HG03354 (cell line): ENCODE results near the gene OSBP2.
"Not testable (repeated sequence)": the region's sequence is repeated elsewhere in the genome, so short reads cannot be mapped to it uniquely, and the experiment has no call there.

Experiments used
- ATAC-seq: cut with Tn5 transposase; IDR thresholded peaks from one replicate; pipeline ENCODE4 v1.9.1; 2021; ENCODE audit warnings: mild to moderate bottlenecking; ENCODE audit not compliant: unreplicated experiment, poor library complexity, severe bottlenecking

Gene OSBP2

DNA sequence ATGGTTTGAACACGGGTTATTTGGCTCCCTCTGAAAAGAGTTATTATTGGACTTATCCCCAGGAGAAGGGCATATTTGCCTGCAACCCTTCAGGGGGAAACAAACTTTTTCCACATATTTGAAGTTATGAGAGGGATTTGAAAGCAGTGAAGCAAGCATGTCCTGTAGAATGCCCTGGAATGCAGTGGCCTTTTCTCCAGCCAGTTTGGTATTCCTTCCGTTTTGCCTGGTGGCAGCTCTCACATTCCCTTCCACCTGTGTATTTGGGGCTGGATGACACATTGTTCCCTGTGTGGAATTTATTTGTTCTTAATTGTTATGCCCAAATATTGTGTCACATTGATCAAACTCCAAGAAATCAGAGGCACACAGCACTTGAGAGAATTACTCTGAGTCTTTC lies 59.0 kb downstream of the OSBP2 start:
- no peak for ATAC-seq

DNA sequence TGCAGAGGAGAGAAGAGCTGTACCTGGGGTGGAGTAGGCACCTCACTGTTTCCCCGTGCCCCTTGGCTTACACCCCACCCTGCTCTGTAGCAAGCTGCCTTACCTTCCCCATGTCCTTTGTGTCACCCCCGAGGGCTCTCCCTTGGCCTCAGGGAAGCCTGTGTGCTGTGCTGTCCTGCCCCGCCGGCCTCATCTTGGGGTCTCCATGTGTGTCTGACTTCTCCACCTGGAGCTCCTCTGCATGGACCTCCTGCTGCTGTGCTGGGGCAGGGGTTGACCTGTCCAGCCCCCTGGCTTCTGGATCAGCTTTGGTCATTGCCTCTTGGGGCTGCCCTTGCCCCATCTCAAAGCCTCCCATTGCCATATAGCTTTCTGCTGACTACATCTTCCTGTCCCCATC lies 59.8 kb downstream of the OSBP2 start:
- no peak for ATAC-seq

DNA sequence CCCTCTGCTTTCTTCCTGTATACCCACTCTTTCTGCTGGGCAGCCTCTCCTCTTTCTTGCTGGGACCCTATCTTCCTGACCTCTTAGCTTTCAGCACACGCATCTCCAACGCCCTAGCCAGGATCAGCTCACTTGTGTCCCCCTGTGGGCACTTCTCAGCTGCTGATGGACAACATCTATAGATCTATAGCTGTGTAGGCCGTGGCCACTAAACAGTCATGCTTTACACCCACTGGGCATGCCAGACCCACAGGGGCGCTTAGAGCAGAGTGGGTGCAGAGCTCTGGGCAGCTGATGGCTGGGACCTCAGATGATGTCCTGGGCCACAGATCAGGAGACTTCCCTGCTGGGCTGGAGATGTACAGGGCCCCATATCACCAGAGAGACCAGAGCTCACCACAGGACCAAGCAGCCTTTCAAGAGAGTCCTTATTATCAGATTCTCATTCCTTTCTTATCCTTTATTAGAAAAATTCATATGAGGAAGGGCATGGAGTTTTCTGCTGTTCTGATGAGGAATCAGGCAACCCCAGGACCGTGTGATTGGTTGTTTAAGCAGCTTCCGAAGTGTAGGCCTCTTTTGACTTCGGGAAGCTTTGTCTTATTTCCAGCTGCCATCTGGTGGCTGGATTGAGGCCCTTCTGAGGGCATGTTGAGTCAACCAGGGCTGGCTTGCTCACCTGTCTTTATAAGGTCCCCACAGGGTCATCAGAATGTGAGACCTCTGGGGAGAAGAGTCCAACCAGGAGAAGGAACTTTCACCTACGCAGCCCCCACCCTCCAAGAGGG lies 60.5 kb downstream of the OSBP2 start:
- ATAC-seq = no peak

DNA sequence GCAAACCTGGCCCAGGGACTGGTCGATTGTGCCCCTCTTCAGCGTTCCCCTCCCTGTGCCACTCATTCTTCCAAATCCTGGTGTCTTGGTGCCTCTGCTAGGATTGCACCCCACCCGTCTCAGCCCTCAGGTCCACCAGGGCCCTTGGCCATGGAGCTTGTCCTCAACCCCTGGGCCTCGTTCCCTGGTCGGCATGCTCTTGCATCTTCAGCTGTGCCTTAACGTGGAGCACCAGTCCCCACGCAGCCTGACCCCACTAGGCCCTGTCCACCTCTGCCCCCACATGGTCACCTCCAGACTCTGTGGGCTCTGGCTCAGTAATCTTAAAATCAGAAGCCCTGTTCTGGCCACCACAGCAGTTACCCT lies 61.1 kb downstream of the OSBP2 start:
- no peak for ATAC-seq

DNA sequence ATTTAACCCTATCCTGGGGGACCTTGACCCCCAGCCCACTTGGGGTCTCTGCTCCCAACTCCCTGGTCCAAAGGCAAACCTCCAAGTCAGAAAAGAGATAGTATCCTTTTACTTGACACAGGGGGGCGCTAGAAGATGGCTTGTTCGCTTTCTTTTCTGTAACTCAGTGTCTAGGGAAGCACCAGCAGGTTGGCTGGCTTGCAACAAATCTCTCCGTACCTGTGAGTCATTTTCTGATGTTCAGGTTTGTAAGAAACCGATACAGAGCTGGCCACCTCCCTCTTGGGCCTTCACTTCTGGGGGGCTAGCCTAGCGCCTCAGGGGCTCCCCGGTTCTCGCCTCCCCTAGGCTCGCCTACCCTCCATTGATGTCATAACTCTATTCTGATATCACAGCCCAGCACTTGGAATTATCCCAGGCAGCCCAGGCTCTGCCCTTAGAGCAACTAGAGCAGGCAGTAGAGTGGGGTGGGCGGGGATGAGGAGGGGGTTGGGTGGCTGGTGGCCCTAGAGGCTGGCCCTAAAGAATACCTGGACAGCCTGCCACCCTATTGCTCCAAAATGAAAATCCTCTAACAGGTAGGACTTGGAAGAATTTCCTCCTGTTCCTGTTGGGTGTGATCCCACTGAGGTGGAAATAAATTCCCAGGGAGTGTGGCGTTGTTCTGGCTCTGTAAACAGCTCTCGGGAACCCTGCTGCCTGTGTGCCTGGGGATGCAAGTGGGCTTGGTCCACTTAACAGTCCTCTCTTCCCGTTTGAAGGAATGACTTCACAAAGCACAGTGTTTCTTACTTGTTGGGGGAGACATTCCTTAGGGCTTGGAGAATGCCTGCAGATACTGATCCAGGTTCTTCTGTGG lies 69.4 kb downstream of the OSBP2 start:
- ATAC-seq = no peak

DNA sequence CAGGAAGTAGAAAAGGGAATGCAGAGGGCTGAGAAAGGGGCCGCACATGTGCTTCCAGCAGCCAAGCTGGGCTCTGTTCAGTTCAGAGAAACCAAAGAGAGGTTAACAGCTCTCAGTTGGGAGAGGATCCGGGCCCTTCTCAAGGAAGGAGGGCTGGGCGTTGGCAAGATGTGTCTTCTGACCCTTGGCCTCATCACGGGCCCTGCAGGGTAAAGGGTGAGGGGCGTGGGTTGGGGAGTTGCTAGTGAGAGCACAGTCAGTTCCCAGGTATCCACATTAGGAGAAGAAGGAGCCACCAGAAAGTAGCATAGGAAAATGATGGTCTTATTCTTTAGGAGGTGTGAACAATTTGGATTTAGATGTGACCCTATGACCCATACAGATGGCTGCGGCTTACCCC lies 73.0 kb downstream of the OSBP2 start:
- ATAC-seq = no peak

DNA sequence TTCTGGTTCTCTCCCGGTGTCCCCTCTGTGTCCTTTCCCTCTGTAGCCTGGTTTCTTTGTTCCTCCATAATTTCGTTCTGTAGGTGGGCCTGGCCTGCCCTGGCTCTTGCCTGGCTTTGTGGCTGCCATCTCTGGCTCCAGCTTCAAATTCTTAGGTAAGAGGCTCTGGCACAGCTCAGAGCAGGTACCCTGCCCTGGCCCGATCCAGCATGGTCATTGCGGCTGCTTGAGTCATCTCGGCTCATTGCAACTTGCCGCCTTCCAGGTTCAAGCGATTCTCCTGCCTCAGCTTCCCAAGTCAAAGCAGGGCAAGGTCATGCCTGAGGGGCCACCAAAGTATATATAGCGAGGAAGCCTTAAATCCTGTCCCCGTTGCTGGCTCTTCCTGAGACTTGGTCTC lies 76.0 kb downstream of the OSBP2 start:
- ATAC-seq = no peak

DNA sequence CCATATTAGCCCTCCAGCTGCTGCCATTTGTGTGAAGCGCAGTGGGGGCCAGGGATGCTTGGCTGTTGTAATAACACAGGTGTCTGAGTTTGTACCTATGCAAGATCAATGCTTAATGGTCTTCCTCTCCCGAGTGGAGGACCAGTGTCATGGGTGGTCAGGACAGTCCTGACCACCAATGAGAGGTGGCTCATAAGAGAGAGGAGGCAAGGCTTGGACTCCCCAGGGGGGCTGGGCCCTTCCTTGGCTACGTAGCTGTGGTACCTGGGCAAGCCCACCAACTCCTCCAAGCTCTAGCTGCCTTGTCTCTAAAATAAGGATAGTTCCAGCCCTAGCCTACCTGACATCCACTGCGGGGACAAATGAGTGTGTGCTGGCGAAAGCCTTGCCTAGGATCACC lies 79.2 kb downstream of the OSBP2 start:
- no peak for ATAC-seq

DNA sequence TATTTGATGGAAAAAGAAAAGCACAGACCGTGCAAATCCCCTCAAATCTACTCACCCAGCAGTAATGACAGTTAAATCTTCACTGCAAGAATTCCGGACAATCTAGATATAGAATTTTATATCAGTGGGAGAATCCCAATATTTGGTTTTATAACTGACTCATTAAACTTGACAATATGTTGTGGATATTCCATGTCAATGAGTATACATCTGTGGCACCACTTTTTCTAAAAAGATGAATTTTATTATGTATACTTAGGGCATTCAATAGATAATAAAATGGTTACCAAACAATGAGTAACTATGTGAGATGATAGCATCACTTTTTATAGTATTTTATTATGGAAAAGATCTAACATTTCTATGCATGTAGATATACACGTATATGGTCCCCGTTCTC lies 79.9 kb downstream of the OSBP2 start:
- ATAC-seq = no peak

DNA sequence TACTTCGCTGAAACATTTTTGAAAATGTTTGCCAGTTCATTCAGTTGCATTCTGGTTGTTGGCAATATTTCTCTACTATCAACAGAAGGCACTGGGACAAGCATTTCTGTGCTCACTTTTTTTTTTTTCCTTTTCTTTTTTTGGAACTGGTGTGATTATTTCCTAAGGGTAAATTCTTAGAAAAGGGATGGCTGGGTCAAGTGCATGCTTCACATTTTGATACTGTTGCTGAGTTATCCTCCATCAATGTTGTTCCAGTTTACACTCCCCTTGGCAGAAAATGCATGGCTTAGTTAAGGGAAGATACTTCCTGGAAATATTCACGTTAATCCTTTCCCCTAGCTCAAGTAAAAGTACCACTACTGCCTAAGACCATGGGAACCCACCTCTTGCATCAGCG lies 81.8 kb downstream of the OSBP2 start:
- ATAC-seq = no peak

DNA sequence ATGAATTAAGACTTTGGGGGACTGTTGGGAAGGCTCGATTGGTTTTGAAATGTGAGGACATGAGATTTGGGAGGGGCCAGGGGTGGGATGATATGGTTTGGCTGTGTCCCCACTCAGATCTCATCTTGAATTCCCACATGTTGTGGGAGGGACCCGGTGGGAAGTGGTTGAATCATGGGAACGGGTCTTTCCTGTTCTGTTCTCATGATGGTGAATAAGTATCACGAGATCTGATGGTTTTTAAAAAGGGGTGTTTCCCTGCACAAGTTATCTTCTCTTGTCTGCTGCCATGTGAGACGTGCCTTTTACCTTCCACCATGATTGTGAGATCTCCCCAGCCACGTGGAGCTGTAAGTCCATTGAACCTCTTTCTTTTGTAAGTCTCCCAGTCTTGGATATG lies 82.5 kb downstream of the OSBP2 start:
- ATAC-seq = not testable (repeated sequence)

DNA sequence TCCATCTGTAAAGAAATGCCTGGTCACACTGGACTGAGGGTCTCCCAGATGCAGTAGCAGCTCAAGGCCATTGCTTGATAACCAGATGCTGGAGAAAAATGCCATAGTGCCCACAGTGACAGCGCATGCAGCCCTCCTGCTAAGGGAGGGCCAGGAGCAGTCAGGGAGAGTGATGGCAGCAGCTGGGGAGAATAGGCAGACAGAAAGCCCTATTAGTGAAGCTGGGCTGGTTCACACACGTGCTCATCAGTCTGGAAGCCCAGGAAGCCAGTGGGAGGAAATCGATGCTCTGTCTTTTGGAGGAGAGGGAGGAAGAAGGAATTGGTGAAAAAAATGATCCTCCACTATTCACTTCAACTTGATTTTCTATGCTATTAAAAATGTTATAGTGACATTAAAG lies 82.9 kb downstream of the OSBP2 start:
- no peak for ATAC-seq

DNA sequence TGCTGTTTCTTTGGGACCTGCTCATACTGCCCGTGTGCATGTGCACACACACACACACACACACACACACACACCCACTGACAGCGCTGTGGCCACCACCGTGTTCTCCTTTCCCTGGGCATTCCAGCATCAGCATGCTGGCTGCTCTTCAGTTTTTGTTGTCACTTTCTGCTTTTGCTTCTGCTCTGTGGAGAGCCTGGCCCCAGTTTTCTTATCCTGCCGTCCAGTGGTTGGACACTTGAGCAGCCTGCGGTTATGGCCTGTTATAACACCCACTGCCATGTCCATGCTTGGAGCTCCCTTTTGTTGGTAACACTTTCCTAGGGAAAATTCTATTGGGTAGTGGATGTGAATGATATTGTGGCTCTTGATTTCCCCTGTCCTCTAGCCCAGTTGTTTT lies 83.6 kb downstream of the OSBP2 start:
- ATAC-seq = no peak

DNA sequence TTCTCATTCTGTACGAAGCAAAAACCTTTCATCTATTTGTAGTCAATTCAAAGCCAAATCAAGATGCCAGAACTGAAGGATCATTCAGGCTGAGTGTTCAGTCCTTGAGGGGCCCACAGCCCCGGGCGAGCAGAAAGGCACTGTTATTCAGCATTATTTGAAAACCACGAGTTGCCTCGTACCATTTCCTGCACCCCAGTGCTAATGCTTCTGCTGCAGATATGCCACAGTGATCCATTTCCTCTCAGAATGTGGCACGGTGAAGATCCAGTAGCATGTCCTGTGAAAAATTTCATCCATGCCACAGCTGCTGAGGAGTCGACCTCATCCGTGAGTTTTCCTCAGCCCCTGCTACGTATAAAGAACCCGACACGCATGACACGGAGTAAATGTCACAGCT lies 85.4 kb downstream of the OSBP2 start:
- no peak for ATAC-seq

DNA sequence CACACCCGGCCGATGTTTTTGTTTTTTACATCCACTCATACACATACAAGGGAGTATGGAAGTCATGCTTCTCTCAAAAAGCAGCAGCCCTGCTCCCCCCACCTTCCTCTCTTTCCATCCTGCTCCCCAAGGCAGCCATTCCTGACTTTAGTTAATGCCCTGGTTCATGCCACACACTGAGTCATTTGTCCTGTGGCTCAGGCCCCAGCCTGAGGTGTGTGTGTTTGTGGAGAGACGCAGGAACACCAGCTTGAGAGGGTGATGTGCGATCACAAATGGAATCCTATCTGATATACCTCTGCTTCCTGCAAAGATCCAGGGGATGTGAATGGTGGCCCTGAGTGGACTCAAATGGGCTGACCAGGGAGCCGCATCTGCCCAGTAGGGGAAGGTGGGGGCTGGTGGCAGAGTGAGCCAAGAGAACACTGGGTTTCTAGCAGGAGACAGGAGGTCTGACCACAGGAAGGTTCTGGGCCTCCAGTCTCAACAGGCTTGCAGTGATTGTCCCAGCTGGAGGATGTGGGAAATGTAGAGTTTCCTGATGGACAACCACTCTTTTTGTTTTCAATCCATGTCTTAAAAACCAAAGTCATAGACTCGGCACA lies 86.7 kb downstream of the OSBP2 start:
- no peak for ATAC-seq

DNA sequence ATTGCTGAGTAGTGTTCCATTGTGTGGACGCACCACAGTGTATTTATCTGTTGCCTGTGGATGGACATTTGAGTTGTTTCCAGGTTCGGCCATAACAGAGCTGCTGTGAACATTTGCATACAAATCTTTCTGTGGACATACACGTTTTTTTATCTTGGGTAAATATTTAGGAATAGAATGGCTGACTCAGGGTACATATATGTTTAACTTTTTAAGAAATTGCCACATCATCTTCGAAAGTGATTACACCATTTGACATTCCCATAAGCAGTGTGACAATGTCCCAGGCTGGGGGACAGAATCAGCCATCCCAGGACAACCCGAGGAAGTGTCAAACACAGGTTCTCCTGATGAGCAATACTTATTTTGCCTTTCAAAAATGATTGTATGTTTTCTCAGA lies 87.9 kb downstream of the OSBP2 start:
- ATAC-seq = no peak

DNA sequence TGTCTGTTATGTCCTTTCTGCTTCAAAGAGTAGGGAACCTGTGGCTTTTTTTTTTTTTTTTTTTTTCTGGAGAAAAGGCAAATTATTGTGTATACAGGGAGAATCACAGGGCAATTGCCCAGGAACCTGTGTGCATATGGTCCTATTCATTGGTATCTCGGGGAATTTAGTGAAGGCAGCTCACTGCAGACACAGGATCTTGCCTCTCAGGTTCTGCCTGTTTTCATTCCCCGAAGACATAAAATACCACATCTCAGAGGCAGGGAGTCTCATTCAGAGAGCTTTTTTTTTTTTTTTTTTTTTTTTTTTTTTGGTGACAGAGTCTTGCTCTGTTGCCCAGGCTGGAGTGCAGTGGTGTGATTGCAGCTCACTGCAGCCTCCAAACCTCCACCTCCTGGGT lies 88.3 kb downstream of the OSBP2 start:
- ATAC-seq = no peak

DNA sequence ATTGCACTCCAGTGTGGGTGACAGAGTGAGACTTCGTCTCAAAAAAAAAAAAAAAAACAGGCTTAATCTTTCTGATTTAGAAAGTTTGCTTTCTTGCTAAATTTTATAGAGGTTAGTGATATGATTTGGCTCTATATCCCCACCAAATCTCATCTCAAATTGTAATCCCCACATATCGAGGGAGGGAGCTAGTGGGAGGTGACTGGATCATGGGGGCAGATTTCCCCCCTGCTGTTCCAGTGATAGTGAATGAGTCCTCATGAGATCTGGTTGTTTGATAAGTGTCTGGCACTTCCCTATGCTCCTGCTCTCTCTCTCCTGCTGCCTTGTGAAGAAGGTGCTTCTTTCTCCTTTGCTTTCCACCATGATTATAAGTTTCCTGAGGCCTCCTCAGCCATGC lies 90.9 kb downstream of the OSBP2 start:
- no peak for ATAC-seq

DNA sequence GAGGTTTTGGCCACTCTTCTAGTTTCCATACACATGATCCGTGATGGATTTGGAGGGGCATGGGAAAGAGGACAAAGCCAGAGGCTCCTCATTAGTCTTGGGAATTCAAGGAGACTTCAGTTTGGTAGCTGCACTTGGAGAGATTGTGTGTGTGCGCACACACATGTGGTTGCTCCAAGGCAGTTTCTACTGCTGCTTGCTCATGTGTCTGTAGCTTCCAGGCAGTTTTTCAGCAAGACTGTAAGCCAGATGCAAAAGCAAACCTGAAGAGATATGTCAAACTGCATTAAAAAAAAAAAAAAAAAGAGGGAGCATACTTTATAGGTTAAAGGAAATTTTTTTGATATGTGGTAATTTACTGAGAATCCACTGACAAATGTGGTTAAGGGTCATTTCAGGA lies 95.7 kb downstream of the OSBP2 start:
- ATAC-seq = no peak

DNA sequence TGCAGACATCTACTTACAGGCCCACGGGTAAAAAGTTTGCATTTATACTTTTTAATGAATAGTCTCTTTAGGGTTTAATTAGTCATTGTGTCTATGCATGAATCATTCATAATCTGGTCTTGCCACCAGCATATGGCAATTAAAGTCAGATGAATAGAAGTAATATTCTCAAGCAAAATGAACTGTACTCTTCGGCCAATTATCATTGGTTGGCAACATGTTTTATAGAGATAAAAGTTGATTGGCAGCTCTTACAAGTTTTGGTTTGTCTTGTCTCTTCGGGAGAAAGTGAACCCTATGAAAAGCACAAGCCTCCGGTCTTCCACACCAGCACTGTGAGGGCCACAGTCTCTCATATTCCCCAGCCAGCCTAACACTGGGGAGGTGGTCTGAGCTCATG lies 97.8 kb downstream of the OSBP2 start:
- ATAC-seq = no peak

DNA sequence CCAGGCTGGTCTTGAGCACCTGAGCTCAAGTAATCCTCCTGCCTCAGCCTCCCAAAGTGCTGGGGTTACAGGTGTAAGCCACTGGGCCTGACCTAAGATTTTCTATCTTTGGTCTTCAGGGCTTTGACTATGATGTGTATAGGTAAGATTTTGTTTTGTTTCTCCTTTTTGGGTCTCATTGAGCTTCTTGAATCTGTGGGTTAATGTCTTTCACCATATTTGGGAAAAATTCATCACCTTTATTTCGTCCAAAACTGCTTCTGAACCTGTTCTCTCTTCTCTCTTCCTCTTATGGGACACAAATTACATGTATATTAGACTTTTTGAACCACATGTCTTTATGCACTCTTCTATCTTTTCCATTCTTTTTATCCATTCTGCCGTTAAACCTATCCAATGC lies 100.4 kb downstream of the OSBP2 start:
- ATAC-seq = no peak
